Stimulated activated CD4-positive, alpha-beta T cell treated with anti-CD3 and anti-CD28 coated beads, Interleukin-15, amount 100 ng/mL, for 24 hours (primary cell): ENCODE measurements around the gene PRKCB.

ENCODE experiments used
- DNase-seq: peaks from one replicate; pipeline ENCODE4 v3.0.0-alpha.2; 2020

Gene PRKCB

DNA sequence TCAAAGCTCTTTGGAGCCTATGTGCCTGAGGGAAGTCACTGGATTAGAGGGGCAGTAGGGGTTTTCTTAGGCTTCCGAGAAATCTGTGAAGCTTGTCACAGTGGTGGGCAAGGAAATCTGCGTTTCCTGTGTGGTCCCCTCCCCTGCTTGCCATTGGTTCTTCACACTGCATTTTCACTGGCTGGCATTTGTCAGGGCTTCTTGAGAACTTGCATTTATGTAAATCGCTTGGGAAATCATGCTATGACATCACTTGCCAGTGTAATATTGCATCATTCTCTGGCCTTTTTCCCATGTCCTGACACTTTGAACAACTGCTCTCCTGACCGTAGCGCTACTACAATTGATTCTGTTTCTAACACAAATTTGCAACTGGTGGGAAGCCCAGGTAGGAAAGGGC lies 422.2 kb downstream of the PRKCB start:
- DNase-seq, result no peak

DNA sequence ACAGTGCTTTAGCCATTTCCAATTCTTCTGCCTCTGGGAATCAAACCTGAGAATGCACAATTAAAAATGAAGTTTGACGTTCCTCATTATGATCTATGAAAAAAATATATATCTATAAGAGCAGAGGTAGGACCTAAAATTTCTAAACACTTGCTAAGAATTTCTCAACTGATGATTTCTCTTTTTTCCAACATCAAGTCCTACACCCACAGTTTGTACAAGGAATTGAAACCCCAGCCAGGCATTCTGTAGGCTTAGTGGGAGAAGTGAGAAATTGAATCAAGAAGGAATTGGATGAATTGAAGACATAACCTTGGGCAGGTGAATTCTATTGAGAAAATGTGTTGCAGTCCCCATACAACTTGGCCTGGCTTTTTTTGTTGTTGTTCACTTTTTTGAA lies 423.0 kb downstream of the PRKCB start:
- DNase-seq, result no peak

DNA sequence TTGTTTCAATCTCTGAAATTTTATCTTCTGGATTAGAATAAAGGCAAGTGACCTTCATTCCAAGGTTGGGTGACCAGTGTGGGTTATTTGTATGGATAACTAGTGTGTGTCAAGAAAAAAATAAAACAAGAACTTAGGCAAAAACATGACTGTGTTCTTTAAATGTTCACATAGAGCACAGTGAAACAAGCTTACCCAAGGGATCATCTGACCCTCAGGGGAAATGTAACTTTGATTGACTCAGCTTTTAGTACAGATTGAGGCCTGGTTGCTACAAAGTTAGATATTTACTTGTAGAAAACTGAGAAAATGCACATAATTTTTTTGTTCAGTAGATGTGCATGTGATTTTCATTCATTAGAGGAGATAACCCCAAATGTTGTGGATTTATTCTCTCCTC lies 427.0 kb downstream of the PRKCB start:
- DNase-seq, result no peak
